Fibroblast of skin of abdomen (primary cell): ENCODE data around the gene LGALS7.
A peak's percentile ranks its signal among the peaks of the same experiment; 100 is the strongest.
"Not testable (repeated sequence)": the region's sequence is repeated elsewhere in the genome, so short reads cannot be mapped to it uniquely, and the experiment has no call there.

Experiments used
- DNase-seq: peaks from one replicate; pipeline ENCODE4 v3.0.0-alpha.2; 2013

The LGALS7 gene

GRCh38 chr19:38770228-38770948 lies 2.9 kb downstream of the LGALS7 start:
- DNase-seq = not testable (repeated sequence)

GRCh38 chr19:38769635-38770211 lies 3.6 kb downstream of the LGALS7 start:
- DNase-seq = peak; percentile 65

GRCh38 chr19:38766276-38767047 lies 6.9 kb downstream of the LGALS7 start:
- DNase-seq = no peak

GRCh38 chr19:38765214-38765613 lies 8.1 kb downstream of the LGALS7 start:
- DNase-seq = no peak

GRCh38 chr19:38763795-38764220 lies 9.5 kb downstream of the LGALS7 start:
- DNase-seq = no peak

- not testable (repeated sequence) for DNase-seq
Observed at GRCh38 chr19:38761884-38762389, 11.4 kb downstream of the LGALS7 start.

- DNase-seq = not testable (repeated sequence)
Observed at GRCh38 chr19:38760805-38761517, 12.4 kb downstream of the LGALS7 start.

GRCh38 chr19:38759590-38760003 lies 13.7 kb downstream of the LGALS7 start:
- no peak for DNase-seq

- DNase-seq = not testable (repeated sequence)
Observed at GRCh38 chr19:38754196-38754595, 19.1 kb downstream of the LGALS7 start.

GRCh38 chr19:38753783-38754182 lies 19.5 kb downstream of the LGALS7 start:
- DNase-seq = not testable (repeated sequence)

GRCh38 chr19:38745316-38745715 lies 28.0 kb downstream of the LGALS7 start:
- no peak for DNase-seq

GRCh38 chr19:38744874-38745273 lies 28.4 kb downstream of the LGALS7 start:
- DNase-seq = no peak

GRCh38 chr19:38744298-38744681 lies 29.0 kb downstream of the LGALS7 start, which contains the start of gene CAPN12:
CAPN12 (minus strand) TSS chr19:38744474; CDS start chr19:38744165, 309 bp downstream.
- no peak for DNase-seq

GRCh38 chr19:38743394-38744297 lies 29.7 kb downstream of the LGALS7 start:
- no peak for DNase-seq

GRCh38 chr19:38742906-38743305 lies 30.4 kb downstream of the LGALS7 start:
- DNase-seq = no peak

- DNase-seq = no peak
Observed at GRCh38 chr19:38742296-38742695, 31.0 kb downstream of the LGALS7 start.

GRCh38 chr19:38741670-38742069 lies 31.6 kb downstream of the LGALS7 start:
- no peak for DNase-seq

GRCh38 chr19:38740932-38741331 lies 32.4 kb downstream of the LGALS7 start:
- DNase-seq = no peak

- no peak for DNase-seq
Observed at GRCh38 chr19:38740257-38740592, 33.1 kb downstream of the LGALS7 start.

GRCh38 chr19:38739440-38740256 lies 33.7 kb downstream of the LGALS7 start:
- no peak for DNase-seq
